GM21786 (cell line): Measurements from ENCODE around the gene PPP1R36.
"Not testable (repeated sequence)": the region's sequence is repeated elsewhere in the genome, so short reads cannot be mapped to it uniquely, and the experiment has no call there.

Source experiments
- ATAC-seq: cut with Tn5 transposase; IDR thresholded peaks from one replicate; pipeline ENCODE4 v1.9.1; 2021; ENCODE audit not compliant: unreplicated experiment

The PPP1R36 gene

GRCh38 chr14:64549791-64550620, at the start of gene PPP1R36:
PPP1R36 (plus strand) TSS chr14:64549961; CDS start chr14:64549998, 37 bp downstream.
- ATAC-seq: no peak

DNA sequence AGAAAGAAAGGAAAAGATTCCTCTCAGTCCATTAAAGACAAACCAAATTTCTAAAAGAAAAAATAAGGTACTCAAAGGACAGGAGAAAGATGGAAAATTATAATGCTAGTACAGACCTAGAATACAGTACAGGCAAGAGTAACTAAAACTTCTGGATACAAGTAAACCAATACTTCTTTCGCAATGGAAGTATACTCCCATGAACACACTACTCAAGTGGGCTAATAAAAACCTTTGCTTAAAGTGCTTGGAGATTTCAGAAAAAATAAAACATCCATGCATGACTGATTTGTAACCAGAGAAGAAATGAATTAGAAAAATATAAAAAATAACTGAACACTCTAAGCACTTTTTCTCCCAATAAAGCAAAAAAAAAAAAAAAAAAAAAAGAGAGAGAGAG, 49.7 kb upstream of the PPP1R36 start:
- no peak for ATAC-seq

DNA sequence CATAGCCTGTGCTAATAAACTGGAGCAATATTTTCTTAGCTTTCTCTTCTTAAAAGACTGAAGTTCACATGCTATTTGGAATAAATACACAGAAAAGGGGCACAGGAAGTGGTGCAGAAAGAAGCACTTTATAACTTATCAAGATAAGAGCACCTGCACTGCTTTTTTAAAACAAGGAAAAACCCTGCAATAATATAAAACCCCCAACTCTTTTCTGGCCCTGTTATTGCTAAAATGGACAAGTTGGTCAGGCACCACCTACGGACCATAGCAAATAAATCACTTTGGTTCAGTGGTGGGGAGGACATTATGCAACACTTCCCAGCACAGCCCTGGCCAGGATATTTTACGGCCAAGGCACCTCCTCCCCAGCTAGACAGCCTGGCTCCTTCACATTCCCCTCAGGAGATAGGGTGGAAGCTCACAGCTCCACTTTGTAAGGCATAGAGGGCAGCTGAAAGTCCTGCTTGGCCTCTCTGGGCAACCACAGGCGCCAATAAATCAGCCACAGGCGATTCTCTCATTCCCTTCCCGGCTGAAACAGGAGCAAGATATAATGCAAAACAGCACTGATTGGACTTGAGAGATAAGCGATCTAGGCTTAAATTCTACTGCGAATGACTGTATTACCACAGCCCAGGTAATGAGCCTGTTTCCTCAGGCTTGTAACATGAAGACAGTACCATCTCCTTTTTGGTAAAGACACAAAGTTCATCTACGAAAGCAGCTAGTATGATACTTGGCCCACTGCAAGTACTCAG, 48.2 kb upstream of the PPP1R36 start:
- no peak for ATAC-seq

GRCh38 chr14:64502456-64502855, 47.3 kb upstream of the PPP1R36 start:
- no peak for ATAC-seq

- peak; percentile 1 for ATAC-seq
These were observed 46.8 kb upstream of the PPP1R36 start for GRCh38 chr14:64502887-64503433.

DNA sequence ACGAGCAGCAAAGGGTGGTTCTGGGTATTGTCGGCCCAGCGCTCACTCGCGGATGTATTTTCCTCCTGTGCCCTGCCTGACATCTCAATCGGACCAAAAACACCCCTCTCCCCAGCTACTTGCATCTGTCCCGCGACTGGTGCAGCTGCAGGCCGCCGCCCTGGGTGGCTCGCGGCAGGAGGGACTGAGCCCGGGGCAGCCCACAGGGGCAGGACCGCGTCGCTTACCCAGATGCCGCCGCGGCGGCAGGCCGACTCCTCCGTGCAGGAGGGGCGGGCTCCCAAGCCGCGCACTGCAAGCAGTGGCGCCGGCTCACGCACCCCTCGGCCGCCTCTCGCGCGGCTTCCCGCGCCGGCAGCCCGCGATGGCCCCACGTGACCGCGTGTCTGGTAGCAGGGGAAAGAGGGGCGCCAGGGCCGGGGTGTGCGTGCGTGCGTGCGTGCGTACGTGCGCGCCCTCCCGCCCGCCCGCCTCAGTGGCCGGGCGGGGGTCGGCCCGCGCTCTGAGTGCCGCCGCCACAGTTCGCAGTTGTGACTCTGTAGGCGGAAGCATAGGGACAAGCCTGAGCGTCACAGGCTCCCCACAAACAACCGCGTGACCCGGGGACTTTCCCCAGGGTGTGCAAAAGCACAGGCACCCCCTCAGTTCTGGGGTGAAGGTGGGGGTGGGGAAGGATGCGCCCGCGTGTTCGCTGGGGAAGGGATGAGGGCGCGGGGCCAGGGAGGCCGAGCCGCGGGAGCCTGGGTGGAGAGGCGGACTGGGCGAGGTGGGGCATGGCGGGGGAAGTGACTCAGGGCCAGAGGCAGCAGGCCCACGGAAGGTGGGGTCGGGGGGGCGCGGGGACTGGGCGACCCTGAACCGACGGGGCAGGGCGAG, 46.1 kb upstream of the PPP1R36 start, which contains the start of gene ZBTB25:
TSS of gene ZBTB25 (minus strand) at position 405 of the 876 bp plus-strand sequence. CDS start 13,305 bp downstream, outside the sequence.
- peak; percentile 59 for ATAC-seq

- ATAC-seq: peak; percentile 23
These were observed 45.4 kb upstream of the PPP1R36 start, which contains the start of gene ZBTB1 for GRCh38 chr14:64504310-64504896. ZBTB1 (plus strand) TSS chr14:64504770; CDS start chr14:64521505, 16,735 bp downstream.

GRCh38 chr14:64504897-64505794, 44.6 kb upstream of the PPP1R36 start:
- peak; percentile 13 for ATAC-seq

DNA sequence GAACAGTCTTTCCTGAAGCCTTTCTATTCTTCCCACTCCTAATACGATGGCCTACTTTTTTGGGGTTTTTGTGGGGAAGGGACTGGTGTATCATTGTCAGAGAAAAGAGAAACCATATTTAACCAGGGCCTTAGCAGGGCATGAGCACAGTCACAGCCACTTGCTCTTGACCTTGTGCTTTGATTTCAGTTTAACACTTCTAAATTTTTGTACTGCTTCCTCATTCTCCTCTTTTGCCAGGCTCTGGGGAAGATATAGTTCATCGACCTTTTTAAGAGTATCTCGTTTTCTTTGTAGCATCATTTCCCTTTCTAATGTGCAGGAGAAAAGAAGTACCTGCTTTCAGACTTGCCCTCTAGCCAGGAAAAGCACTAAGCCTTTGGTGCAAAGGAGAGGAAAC, 43.0 kb upstream of the PPP1R36 start:
- no peak for ATAC-seq

- ATAC-seq: no peak
These were observed 42.2 kb upstream of the PPP1R36 start for GRCh38 chr14:64507376-64508156.

- ATAC-seq: peak; percentile 15
These were observed 41.5 kb upstream of the PPP1R36 start for GRCh38 chr14:64508215-64508776.

DNA sequence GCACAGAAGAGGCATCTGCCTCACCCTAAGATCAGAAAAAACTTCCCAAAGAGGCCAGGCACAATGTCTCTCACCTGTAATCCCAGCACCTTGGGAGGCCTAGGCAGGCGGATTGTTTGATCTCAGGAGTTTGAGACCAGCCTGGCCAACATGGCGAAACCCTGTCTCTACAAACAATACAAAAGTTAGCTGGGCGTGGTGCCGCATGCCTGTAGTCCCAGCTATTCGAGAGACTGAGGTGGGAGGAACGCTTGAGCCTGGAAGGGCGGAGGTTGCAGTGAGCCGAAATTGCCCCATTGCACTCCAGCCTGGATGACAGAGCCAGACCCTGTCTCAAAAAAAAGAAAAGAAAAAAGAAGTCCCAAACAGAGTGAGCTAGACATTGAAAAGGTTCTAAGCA, 40.7 kb upstream of the PPP1R36 start:
- ATAC-seq: no peak

DNA sequence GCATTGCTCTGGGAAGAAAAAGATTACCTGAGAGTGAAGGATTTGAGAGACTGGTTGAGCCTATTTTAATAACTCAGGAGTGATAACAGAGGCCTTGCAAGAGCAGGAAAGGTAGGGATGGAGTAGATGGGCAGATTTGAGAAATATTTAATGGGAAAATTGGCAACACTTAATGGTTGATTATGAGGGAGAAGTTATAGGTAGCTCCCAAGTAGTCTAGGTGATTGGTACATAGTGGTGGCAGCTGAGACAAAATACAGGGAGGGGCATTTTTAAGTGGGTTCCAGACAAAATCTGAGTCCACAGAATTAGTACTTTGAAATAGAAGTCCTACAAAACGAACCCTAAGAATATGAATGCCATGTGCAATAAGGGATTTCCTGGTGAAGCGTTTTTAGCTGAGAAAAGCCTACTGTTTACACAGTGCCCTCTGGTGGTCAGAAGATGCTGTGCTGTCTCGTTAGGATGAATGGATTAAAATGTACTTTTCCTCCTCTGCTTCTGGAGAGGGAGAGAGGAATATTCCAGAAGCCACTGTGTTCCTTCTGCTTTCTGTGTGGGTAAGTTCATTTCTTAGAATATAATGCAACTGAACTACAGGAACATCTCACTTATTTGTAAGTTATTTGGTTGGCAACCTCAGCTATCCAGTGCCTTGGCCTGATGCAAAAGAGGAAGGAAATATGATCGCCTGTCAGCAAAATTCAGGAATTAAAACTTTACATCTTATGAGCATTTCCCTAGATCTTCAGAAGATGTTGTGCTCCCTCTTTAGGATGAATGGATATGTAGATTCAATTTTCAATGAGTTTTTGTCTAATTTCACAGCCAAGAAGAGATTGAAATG, 38.7 kb upstream of the PPP1R36 start:
- no peak for ATAC-seq

- ATAC-seq: no peak
These were observed 36.5 kb upstream of the PPP1R36 start for GRCh38 chr14:64513271-64513670.

- ATAC-seq: no peak
These were observed 34.7 kb upstream of the PPP1R36 start for GRCh38 chr14:64515053-64515452.

- ATAC-seq: no peak
These were observed 32.8 kb upstream of the PPP1R36 start for GRCh38 chr14:64516969-64517368.

- not testable (repeated sequence) for ATAC-seq
These were observed 32.1 kb upstream of the PPP1R36 start for GRCh38 chr14:64517667-64518066.
